Stimulated activated CD8-positive, alpha-beta memory T cell treated with anti-CD3 and anti-CD28 coated beads, Interleukin-7, amount 100 ng/mL, for 24 hours (primary cell): ENCODE results near the gene GPD1L.
"Not testable (repeated sequence)": the region's sequence is repeated elsewhere in the genome, so short reads cannot be mapped to it uniquely, and the experiment has no call there.

Experiments used
- DNase-seq: peaks from one replicate; pipeline ENCODE4 v3.0.0-alpha.2; 2020; ENCODE audit warnings: low read depth

Gene GPD1L

GRCh38 chr3:32105291-32106131, 909 bp upstream of the GPD1L start:
- DNase-seq = no peak

- no peak for DNase-seq
Measured at GRCh38 chr3:32106929-32107362, 526 bp downstream of the GPD1L start.

- DNase-seq = not testable (repeated sequence)
Measured at GRCh38 chr3:32108224-32108623, 1.8 kb downstream of the GPD1L start.

DNA sequence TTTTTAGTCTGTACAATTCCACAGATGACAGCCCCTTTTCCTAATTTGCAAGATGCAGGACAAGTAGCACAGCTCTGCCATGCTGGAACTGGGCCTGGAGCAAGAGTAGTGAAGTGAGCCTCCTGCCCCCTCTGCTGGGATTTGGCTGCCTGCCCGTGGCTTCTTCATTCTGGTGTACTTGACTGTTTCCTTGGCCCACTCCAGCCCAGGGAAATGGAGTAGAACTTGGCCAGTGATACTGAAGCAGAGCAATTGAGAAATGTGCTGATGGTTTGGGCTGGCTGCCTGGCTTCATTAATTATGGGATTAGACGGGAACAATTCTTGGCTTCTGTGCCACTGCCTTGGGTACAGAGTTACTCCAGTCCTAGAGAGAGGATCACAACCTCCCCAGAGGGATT, 2.8 kb downstream of the GPD1L start:
- DNase-seq = no peak

DNA sequence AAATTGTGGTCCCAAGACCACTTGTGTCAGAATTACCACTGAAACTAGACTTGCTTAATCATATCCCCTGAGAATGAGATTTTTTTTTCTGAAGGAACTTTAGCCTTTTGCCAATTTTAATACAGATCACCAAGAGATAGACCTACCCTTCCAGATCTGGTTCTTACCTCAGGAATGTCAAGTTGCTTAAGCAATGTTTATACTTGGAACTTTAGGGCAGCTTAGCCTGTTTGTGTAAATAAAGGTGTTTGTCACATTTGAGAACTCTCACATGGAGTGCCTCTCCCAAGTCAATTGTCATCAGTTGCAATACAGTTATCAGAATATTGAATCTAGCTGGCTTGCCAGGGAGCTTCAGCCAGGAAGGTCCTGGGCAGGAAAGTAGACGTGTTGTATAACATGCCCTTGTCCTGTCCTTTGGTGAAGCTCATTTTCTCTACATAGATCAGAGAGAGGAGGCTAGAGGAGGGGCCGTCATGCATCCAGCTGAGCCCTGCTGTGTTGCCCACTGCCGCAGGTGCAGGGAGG, 3.9 kb downstream of the GPD1L start:
- no peak for DNase-seq

DNA sequence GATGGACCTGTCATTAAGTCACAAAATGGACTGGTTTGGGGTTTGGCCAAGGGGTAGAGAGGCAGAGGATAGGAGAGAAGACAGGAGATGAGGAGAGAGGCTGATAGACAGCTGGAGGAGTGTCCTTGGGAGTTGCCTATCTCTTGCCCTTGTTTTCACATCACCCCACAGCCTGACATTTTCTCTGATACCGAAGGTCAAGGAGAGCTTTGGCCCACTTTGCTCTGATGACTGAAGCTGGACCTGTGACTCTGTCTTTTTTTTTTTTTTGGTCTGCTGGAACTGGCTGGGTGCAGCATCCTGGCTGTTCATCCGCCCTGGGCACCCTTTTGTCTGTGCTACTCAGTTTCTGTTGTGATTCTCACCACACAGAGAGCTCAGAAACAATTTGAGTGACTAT, 5.1 kb downstream of the GPD1L start:
- DNase-seq = no peak

- DNase-seq = no peak
Measured at GRCh38 chr3:32113566-32113965, 7.1 kb downstream of the GPD1L start.

DNA sequence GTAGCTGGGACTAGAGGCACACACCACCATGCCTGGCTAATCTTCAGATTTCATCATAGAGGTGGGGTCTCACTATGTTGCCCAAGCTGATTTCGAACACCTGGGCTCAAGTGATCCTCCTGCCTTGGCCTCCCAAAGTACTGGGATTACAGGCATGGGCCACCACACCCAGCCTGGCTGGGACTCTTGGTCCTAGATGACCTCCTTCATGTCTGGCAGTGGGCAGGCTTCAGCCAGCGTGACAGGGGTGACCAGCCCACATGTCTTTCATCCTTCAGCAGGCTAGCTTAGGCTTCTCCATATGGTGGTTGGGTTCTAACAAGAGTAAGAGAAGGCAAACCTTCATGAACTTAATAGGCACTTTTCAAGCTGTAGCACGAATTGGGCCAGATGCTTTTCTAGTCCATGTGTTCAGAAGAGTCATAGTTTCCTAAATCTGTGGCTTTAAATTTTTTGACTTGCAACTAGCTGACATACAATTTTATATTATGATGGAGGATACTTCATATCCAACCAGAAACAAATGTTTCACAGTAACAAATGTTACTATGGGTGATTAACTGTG, 7.6 kb downstream of the GPD1L start:
- DNase-seq = no peak

GRCh38 chr3:32114546-32115386, 8.3 kb downstream of the GPD1L start:
- not testable (repeated sequence) for DNase-seq

DNA sequence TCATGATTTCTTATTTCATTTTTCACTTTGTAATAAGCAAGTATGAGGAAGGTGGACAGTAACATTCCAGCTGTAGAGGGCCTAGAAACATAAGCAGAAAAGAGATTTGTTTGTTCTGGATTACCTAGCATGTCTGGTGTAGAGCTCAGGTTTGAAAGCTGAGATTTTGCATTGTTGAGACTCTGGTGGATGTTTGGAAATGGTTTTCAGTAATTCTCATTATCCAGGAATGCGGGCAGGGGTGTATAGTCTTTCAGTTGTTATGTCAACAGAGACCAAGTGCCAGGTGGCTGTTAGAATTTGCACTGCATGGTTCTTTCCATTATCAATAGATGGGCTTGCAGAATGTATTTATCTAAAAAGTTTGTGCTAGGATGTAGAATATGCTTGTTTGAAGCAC, 10.9 kb downstream of the GPD1L start:
- no peak for DNase-seq

- no peak for DNase-seq
Measured at GRCh38 chr3:32118215-32118614, 11.8 kb downstream of the GPD1L start.

GRCh38 chr3:32120471-32120870, 14.1 kb downstream of the GPD1L start:
- DNase-seq = no peak

GRCh38 chr3:32121137-32121536, 14.7 kb downstream of the GPD1L start:
- DNase-seq = no peak

GRCh38 chr3:32123620-32124019, 17.2 kb downstream of the GPD1L start:
- no peak for DNase-seq

- DNase-seq = no peak
Measured at GRCh38 chr3:32125012-32125411, 18.6 kb downstream of the GPD1L start.

DNA sequence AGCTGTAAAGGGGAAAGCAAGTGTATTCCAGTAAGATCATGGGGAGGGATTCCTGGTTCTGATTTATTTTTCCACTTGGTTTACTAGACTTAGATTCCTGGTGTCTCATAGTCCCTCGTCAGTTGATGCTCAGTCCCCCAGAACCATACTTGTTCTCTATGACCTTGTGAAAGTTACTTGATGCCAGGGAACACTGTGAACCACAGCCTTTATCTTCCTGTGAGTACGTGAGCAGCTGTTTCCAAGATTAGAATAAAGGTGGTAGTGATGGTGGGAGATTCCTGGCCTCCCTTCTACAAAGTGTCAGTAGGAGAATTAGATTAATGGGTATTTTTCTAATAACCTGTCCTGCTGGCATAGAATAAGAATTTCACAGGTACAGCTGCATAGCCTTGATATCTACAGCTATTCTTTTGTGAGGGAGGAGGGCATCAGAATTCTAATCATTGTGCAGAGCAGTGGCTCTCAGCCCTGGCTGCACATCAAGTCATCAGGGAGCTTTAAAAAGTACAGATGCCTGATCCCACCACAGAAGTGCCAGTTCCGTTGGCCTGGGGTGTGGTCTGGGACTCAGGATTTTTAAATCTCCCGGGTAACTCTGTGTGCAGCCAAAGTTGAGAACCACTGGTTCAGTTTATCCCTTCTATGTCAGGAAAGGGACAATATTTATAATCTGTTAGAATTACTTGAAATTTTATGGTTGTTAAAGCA, 20.0 kb downstream of the GPD1L start:
- DNase-seq = no peak

DNA sequence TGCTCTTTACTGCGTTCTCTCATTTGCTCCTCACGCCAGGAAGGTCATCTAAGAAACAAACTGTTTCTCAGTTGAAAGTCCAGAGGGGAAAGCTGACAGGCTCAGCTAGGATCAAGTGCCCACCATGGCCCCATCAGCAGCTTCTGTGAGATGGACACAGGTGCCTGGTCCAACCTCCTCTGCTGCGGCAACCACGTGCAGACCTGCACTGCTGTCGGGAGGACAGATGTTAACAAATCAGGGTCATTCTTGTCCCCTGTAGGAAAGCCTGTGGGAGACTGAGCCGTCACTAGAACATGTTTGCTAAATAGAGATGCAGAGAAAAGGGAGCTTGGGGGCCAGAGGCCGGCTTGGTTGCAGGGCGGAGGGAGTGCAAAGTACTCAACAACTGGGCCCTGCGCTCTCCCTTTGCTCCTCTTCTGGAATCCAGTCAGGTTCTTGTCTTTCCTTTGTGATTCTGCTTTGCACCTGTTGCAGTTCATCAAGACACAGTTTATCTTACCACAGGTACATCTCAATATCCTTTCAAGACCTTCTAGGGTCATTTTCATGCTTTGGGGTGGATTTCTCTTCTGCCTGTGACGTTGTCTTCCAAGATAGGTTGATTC, 20.9 kb downstream of the GPD1L start:
- DNase-seq = no peak

GRCh38 chr3:32128936-32129335, 22.5 kb downstream of the GPD1L start:
- no peak for DNase-seq

GRCh38 chr3:32129832-32130231, 23.4 kb downstream of the GPD1L start:
- no peak for DNase-seq

DNA sequence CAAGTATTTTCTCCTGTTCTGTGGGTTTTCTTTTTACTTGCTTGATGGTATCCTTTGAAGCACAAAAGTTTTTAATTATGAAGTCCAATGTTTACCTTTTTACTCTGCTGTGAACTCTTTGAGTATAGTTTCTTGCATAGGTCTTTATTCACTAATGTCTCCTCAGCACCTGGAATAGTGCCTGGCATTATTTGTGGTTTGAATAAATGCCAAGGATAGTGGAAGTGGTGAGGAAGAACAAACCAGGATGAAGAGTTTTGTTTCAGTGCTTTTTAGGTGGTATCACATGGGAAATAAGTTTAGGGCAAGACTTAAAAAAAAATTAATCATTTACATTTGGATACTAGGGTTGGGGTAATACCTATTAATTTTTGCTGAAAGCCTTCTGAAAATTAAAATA, 25.7 kb downstream of the GPD1L start:
- DNase-seq = no peak

DNA sequence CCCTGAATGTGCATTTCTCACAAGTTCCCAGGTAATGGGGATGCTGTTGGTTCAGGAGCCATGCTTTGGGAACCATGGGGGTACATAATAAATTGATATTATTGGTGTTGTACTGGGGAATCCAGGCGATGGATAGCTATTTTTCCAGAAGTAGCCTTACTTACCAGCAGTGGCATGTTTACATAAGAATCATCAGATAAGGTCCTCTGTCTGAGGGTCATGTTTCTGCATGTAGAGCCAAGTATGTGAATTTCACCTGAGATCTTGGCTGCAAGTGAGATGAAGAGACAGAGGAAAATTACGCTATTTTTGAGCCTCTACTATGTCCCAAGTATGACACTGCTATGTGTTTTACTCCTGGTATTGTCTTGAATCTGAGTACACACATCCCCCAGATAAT, 26.3 kb downstream of the GPD1L start:
- no peak for DNase-seq

- DNase-seq = no peak
Measured at GRCh38 chr3:32136703-32137102, 30.3 kb downstream of the GPD1L start.
